IMR-90 (cell line): Measurements from ENCODE around the gene ACSS1. TPM values are rescaled to one million over a fixed set of nuclear protein-coding genes. Genes with fewer than 3 reads are reported as not detected.

Experiments
- ATAC-seq: fragments of 200-7000 bp; cut with Tn5 transposase; 2 replicates; pipeline ENCODE4 v1.9.1; 2020; ENCODE audit warnings: low read depth, mild to moderate bottlenecking, moderate library complexity
- BruUV-seq: library from RNA; stranded (reverse); fragments of 400-500 nt; replicated peaks from 2 replicates; lab custom pipeline; 2021; lab: Mats Ljungman, UMichigan
- CTCF ChIA-PET: fragments of 300-600 bp; formaldehyde crosslinking; extraction: SDS; loops from one replicate; lab custom pipeline; 2021; ENCODE audit warnings: antibody characterized with exemption; lab: Yijun Ruan, JAX
- POLR2A ChIA-PET: fragments of 300-600 bp; sonication (Branson Sonifier 250); formaldehyde crosslinking; loops from one replicate; lab custom pipeline; 2022; ENCODE audit warnings: antibody characterized with exemption; ENCODE audit not compliant: unreplicated experiment; lab: Charles Lee
- DNase-seq: peaks from one replicate; pipeline ENCODE4 v3.0.0; 2013
- H2AFZ ChIP-seq: replicated peaks from 2 replicates; pipeline ENCODE3; 2013; ENCODE audit warnings: low read length, mild to moderate bottlenecking; ENCODE audit not compliant: poor library complexity
- H2AK5ac ChIP-seq: 2 replicates; pipeline ENCODE4 v1.6.1; 2013; ENCODE audit warnings: low read depth, low read length, inconsistent platforms
- H2AK9ac ChIP-seq: replicated peaks from 2 replicates; pipeline ENCODE3; 2013; ENCODE audit warnings: mild to moderate bottlenecking, low read depth, low read length, moderate library complexity; ENCODE audit not compliant: poor library complexity
- H2BK120ac ChIP-seq: 2 replicates; pipeline ENCODE4 v1.6.1; 2013; ENCODE audit warnings: low read depth, low read length, inconsistent platforms
- H2BK15ac ChIP-seq: 3 replicates; pipeline ENCODE4 v1.6.1; 2013; ENCODE audit warnings: low read depth, low read length, inconsistent platforms
- H2BK20ac ChIP-seq: 2 replicates; pipeline ENCODE4 v1.6.1; 2013; ENCODE audit warnings: low read depth, mild to moderate bottlenecking, inconsistent platforms, low read length, moderate library complexity
- H2BK5ac ChIP-seq: 2 replicates; pipeline ENCODE4 v1.6.1; 2013; ENCODE audit warnings: mild to moderate bottlenecking, low read depth, low read length, inconsistent platforms; ENCODE audit not compliant: poor library complexity, severe bottlenecking
- H3K14ac ChIP-seq: replicated peaks from 2 replicates; pipeline ENCODE4 v1.6.1; 2013; ENCODE audit warnings: low read depth, low read length, inconsistent platforms
- H3K18ac ChIP-seq: 2 replicates; pipeline ENCODE4 v1.6.1; 2013; ENCODE audit warnings: low read depth, low read length, control low read depth
- H3K23ac ChIP-seq: 2 replicates; pipeline ENCODE4 v1.6.1; 2013; ENCODE audit warnings: low read depth, low read length, inconsistent platforms
- H3K27ac ChIP-seq: 2 replicates; pipeline ENCODE4 v1.5.1; 2013; ENCODE audit warnings: mild to moderate bottlenecking, control low read depth, low read length; ENCODE audit not compliant: insufficient read depth
- H3K27me3 ChIP-seq: 2 replicates; pipeline ENCODE4 v1.6.1; 2013; ENCODE audit warnings: low read length; ENCODE audit not compliant: control insufficient read depth, insufficient read depth
- H3K36me3 ChIP-seq: 2 replicates; pipeline ENCODE4 v1.6.1; 2013; ENCODE audit warnings: low read length, mixed read lengths; ENCODE audit not compliant: control insufficient read depth, insufficient read depth
- H3K4ac ChIP-seq: 2 replicates; pipeline ENCODE4 v1.6.1; 2013; ENCODE audit warnings: low read depth, low read length, inconsistent platforms
- H3K4me1 ChIP-seq: 2 replicates; pipeline ENCODE4 v1.6.1; 2013; ENCODE audit warnings: low read length, mixed read lengths; ENCODE audit not compliant: control insufficient read depth, insufficient read depth
- H3K4me2 ChIP-seq: 2 replicates; pipeline ENCODE4 v1.6.1; 2013; ENCODE audit warnings: low read depth, mild to moderate bottlenecking, control low read depth, low read length, moderate library complexity
- H3K4me3 ChIP-seq: 2 replicates; pipeline ENCODE4 v1.5.1; 2013; ENCODE audit warnings: low read depth, mild to moderate bottlenecking, control low read depth, low read length, moderate library complexity; ENCODE audit not compliant: insufficient read depth
- H3K56ac ChIP-seq: 2 replicates; pipeline ENCODE4 v1.6.1; 2013; ENCODE audit warnings: low read length, inconsistent platforms; ENCODE audit not compliant: insufficient read depth; ENCODE audit errors: extremely low read depth
- H3K79me1 ChIP-seq, 2 experiments: 2 replicates each; pipeline ENCODE4 v1.6.1; 2013; ENCODE audit warnings: low read length in 2 of 2, inconsistent platforms in 1 of 2, low read depth in 1 of 2
- H3K9ac ChIP-seq: 2 replicates; pipeline ENCODE4 v1.6.1; 2013; ENCODE audit warnings: low read depth, low read length, control low read depth
- H3K9me1 ChIP-seq: 2 replicates; pipeline ENCODE4 v1.6.1; 2013; ENCODE audit warnings: low read length, inconsistent platforms; ENCODE audit not compliant: insufficient read depth
- H3K9me3 ChIP-seq: 2 replicates; pipeline ENCODE4 v1.6.1; 2013; ENCODE audit warnings: low read length; ENCODE audit not compliant: control insufficient read depth, insufficient read depth
- H4K20me1 ChIP-seq: 2 replicates; pipeline ENCODE4 v1.6.1; 2013; ENCODE audit warnings: low read length, inconsistent platforms; ENCODE audit not compliant: insufficient read depth
- H4K5ac ChIP-seq: 2 replicates; pipeline ENCODE4 v1.6.1; 2013; ENCODE audit warnings: mild to moderate bottlenecking, low read depth, low read length, control low read depth
- H4K8ac ChIP-seq, 2 experiments: 2 replicates each; pipeline ENCODE4 v1.6.1; 2013; ENCODE audit warnings: low read depth in 2 of 2, low read length in 2 of 2, control low read depth in 1 of 2, inconsistent platforms in 1 of 2
- H4K91ac ChIP-seq: 2 replicates; pipeline ENCODE4 v1.6.1; 2013; ENCODE audit warnings: low read depth, low read length, inconsistent platforms; ENCODE audit not compliant: insufficient read depth
- RCOR1 ChIP-seq: IDR thresholded peaks from 2 replicates; pipeline ENCODE4 v1.6.1; 2012; ENCODE audit warnings: mild to moderate bottlenecking, low read length, improper control_type of control experiment; ENCODE audit not compliant: insufficient replicate concordance
- WGBS, 2 experiments: methylation state at CpG; one replicate each; pipeline versions ENCODE4 v1.1.5 to v1.1.7; 2013; ENCODE audit warnings: missing lambda C conversion rate in 2 of 2; ENCODE audit not compliant: insufficient read length in 1 of 2; ENCODE audit errors: extremely low coverage in 2 of 2; 5-methylcytosine and 5-hydroxymethylcytosine counted together
- dilution Hi-C: fragments of 300-500 bp; cut with HindIII; formaldehyde crosslinking; loops from one replicate; pipeline ENCODE4 v1.14.3; 2018; ENCODE audit warnings: low sequenced_read_pairs; ENCODE audit not compliant: unreplicated experiment
- in situ Hi-C: fragments of 300-500 bp; cut with MboI; formaldehyde crosslinking; loops from 3 replicates; pipeline ENCODE4 v1.14.3; 2019; ENCODE audit warnings: low sequenced_read_pairs, inconsistent platforms, mixed read lengths
- intact Hi-C: fragments of 100-400 bp; cut with micrococcal nuclease; formaldehyde crosslinking; loops from 2 replicates; pipeline ENCODE4 v1.10.0; 2022
- polyA plus RNA-seq, 3 experiments: library from polyadenylated mRNA; depleted of rRNA; stranded (reverse); fragments of >200 nt; gene quantifications; 2 replicates each; pipeline ENCODE4 v1.2.3, GENCODE V29; 2012; ENCODE audit warnings: low replicate concordance in 1 of 3
- total RNA-seq: library from RNA; depleted of rRNA; stranded (reverse); fragments of >200 nt; gene quantifications from 2 replicates; pipeline ENCODE4 v1.2.3, GENCODE V29; 2012

The ACSS1 gene
- total and polyA plus RNA-seq, 2 of the 4 experiments (the other 2 are of a cell fraction): 0.72 to 1.2 TPM

GRCh38 chr20:25033924-25034300, 24.0 kb downstream of the ACSS1 start:
- in situ Hi-C loops: no loop called here
- POLR2A ChIA-PET: no interaction called here

More at GRCh38 chr20:25033924-25034300, 24.0 kb downstream of the ACSS1 start:
- Histone ChIP-seq H3K36me3 (no peaks in the 10 kb centered on the region), H3K27ac (no peak overlapping the region), H3K9me1 (0 out of 2 replicates have a peak, but pooled peaks cover 3% of the 10 kb centered on the region), H3K14ac (no peak overlapping the region), H2BK5ac (no peak overlapping the region), H2AK5ac (no peak overlapping the region), H4K20me1 (no peaks in the 10 kb centered on the region; the same call in 1 of the 2 replicates), H3K4ac (no peak overlapping the region), H2AFZ (no peak overlapping the region), H4K5ac (no peak overlapping the region), H2BK120ac (no peak overlapping the region), H2BK15ac (no peak overlapping the region), H2BK20ac (no peak overlapping the region), H3K56ac (no peak overlapping the region), H3K79me1 (no peaks in the 10 kb centered on the region), H3K23ac (no peak overlapping the region), H3K4me3 (no peak overlapping the region), H3K18ac (no peak overlapping the region), H3K9ac (no peak overlapping the region), H3K27me3 (peaks cover 2% of the 10 kb centered on the region; the same call in 1 of the 2 replicates), H3K4me1 (peaks cover under 1% of the 10 kb centered on the region; the same call in 1 of the 2 replicates), H4K8ac (no peak overlapping the region), H2AK9ac (no peak overlapping the region), H4K91ac (no peak overlapping the region), H3K4me2 (no peak overlapping the region), H3K9me3 (no peaks in the 10 kb centered on the region)
- ATAC-seq (no peak), DNase-seq (no peak)
- intact Hi-C loops (no loop called here), dilution Hi-C loops (no loop called here)
- TF ChIP-seq RCOR1: no peak
- 83% methylated on average over 2 of the region's 3 CpGs; no CpG with 5 or more reads in 1 of the 2 experiments for WGBS, 2 experiments
- BruUV-seq: no TSS peak
- CTCF ChIA-PET: interaction anchor here (0.9 kb wide), 1 partner anchor 146 kb away, joined by 3 read pairs; no protein-coding TSS in a partner anchor
